Activated naive CD8-positive, alpha-beta T cell treated with anti-CD3 and anti-CD28 coated beads, Interleukin-2, amount 50 U/mL, for 16 hours (primary cell): Measurements from ENCODE around the gene SCAPER.
"Not testable (repeated sequence)": the region's sequence is repeated elsewhere in the genome, so short reads cannot be mapped to it uniquely, and the experiment has no call there.

ENCODE experiments used
- DNase-seq: peaks from one replicate; pipeline ENCODE4 v3.0.0-alpha.2; 2020; ENCODE audit warnings: low read depth, low spot score

Gene SCAPER

DNA sequence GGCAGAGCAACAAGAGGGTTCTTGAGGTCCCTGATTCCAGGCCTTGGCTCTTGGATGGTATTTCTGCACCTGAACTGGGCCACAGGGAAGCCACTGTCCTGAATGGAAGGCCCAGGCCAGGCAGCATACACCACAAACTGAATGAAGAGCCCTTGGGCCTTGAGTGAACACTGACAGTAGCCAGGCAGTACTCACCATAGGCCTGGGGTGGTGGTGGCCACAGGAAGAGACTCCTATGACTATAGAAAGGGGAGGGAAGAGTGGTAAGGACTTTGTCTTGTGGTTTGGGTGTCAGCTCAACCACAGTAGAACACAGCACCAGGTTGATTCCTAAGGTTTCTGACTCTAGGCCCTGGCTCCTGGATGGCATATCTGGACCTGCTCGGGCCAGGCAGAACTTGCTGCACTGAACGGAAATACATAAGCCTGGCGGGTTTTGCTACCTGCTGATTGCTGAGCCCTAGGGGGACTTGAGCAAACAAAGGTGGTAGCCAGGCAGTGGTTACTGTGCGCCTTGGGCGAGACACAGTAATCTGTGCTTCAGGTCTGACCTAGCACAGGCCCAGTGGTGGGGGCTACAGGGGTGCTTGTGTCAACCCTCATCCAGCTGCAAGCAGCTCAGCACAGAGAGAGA, 327.1 kb downstream of the SCAPER start:
- no peak for DNase-seq

GRCh38 chr15:76576523-76577279, 328.4 kb downstream of the SCAPER start:
- DNase-seq: no peak

GRCh38 chr15:76575679-76576078, 329.5 kb downstream of the SCAPER start:
- DNase-seq: no peak

DNA sequence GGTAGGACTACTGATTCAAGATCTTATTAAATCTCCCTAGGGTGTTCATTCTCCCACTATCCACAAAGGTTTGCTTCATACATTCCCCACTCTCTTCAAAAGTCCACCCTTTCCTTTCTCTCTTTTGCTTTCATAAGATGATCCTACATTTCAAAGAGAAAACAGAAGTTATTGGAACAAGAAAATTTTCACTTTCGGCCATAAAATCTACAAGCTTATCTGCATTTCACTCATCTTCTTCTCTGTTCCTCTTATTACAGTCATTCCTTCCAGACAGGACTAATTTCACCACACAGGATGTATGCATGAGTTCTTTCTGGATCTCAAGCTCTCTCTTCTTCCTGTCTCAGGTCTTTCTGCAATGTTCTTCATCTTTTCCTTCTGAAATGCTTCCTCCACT, 329.9 kb downstream of the SCAPER start:
- no peak for DNase-seq

DNA sequence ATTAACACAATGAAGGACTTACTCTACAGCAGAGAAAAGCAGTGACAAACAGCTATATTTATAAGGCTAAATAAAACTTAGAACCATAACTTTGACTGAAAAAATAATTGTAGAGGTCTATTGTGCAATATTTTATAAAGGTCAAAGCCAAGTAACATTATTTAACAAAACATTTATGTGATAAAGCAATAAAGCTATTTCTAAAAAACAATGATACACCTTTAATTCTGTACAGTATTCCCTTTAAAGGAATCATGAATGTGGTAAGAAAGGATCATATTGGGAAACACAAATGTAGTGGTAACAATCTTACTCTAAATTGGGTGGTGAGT, 332.2 kb downstream of the SCAPER start:
- no peak for DNase-seq

DNA sequence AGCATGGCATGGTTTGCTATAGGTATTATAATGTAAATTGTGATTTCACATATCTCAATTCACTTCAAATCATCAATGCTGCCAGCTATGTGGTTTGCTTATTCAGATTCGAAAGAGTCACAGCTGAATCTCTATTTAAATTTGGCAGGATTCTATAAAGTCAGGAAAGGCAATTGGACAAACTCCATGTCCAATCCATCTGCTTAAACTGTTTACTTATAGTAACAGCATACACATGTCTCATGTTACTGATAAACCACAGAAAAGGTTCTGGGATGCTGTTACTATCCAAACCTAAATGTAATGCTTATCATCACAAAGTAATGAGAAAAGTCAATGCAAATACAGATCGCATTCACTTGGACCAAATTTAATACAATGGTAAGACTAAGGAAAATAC, 338.9 kb downstream of the SCAPER start:
- DNase-seq: no peak

DNA sequence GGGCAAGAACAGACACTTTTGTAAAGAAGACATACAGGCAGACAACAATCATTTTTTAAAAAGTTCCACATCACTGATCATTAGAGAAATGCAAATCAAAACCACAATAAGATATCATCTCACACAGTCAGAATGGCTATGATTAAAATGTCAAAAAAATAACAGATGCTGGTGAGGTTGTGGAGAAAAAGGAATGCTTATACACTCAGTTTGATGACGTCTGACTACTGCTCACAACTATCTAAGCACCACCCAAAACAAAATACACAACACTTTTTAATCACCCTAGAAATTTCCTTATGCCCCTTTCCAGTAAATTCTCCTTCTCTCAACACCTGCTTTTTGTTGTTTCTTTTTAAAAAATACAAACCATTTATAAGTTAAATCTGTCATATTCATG, 339.8 kb downstream of the SCAPER start:
- DNase-seq: no peak

DNA sequence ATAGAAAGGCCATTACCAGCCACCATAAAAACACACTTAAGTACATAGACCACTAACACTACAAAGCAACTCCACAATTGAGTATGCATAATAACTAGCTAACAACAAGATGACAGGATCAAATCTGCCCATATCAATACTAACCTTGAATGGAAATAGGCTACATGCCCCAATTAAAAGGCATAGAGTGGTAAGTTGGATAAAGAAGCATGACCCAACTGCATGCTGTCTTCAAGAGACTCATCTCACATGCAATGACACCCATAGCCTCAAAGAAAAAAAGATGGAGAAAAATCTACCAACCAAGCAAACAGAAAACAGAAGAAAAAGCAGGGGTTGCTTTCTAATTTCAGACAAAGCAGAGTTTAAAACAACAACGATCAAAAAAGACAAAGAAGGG, 349.9 kb downstream of the SCAPER start:
- no peak for DNase-seq

- no peak for DNase-seq
Observed at GRCh38 chr15:76553564-76553963, 351.6 kb downstream of the SCAPER start.

DNA sequence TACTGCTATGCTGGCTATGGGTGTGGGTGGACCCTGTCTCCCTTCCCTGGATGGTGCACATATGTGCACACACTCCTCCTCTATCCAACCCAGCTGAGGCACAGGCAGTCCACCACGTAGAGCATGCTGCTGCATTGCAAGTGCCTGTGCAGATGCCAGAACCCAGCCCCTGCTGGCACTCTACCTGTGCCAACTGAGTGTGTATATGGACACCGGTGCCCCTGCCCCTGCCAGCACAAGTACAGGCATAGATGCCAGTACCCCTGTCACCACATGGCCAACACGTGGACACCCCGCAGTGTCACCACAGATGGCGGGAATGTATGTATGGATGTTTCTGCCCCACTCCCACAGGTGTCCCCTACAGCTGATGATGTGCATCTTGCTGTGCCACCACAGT, 352.0 kb downstream of the SCAPER start:
- no peak for DNase-seq

DNA sequence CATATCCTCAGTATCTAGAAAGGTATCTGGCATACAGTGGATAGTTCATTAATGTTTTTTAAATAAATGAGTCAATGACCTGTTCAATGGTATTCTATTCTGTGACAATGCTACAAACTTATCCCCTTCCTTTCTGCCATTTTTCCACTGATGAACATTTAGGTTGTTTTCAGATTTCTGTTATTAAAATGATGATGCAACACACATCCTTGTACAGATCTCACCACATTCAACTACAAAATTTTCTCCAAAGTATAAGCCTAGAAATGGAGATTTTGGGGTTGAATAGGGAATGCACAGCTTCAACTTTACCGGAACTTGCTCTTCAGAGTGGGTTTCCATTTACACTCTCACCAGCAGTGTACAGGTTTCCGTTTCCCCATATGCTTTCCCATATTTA, 358.3 kb downstream of the SCAPER start:
- DNase-seq: no peak

- DNase-seq: no peak
Observed at GRCh38 chr15:76533995-76534394, 371.1 kb downstream of the SCAPER start.

GRCh38 chr15:76533060-76533820, 371.9 kb downstream of the SCAPER start:
- no peak for DNase-seq

- DNase-seq: no peak
Observed at GRCh38 chr15:76529911-76530310, 375.2 kb downstream of the SCAPER start.

- no peak for DNase-seq
Observed at GRCh38 chr15:76526111-76526510, 379.0 kb downstream of the SCAPER start.

- no peak for DNase-seq
Observed at GRCh38 chr15:76517910-76518309, 387.2 kb downstream of the SCAPER start.

DNA sequence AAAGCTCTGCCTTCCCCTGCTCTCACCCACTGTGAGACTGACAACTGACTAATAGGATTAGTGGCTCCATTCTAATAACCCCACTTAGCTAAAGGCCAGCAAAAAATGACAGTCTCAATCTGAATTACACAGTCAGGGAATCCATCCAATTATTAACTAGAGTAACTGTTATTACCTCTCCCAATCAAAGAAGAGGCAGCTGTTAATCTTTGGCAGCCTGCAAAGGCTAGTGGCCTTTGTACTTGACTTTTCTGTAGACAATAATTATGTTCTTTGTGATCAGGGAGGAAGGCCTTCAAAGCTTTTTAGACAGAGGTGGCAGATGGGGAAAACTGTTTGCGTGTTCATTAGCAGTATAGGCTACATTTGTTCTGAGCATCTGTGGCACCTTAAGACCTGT, 390.9 kb downstream of the SCAPER start:
- no peak for DNase-seq

GRCh38 chr15:76512971-76513370, 392.2 kb downstream of the SCAPER start:
- no peak for DNase-seq

- not testable (repeated sequence) for DNase-seq
Observed at GRCh38 chr15:76510663-76511062, 394.5 kb downstream of the SCAPER start.

DNA sequence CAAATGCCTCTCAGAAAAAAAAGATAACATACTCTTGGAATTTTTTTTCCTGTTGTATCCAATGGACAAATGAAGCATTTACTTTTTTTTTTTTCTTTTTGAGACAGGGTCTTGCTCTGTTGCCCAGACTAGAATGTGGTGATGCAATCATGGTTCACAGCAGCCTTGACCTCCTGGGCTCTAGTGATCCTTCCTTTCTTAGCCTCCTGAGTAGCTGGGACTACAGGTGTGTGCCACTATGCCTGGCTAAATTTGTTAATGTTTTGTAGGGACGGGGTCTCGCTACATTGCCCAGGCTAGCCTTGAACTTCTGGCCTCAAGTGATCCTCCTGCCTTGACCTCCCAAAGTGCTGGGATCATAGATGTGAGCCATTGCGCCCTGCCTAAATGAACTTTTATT, 401.3 kb downstream of the SCAPER start:
- no peak for DNase-seq

DNA sequence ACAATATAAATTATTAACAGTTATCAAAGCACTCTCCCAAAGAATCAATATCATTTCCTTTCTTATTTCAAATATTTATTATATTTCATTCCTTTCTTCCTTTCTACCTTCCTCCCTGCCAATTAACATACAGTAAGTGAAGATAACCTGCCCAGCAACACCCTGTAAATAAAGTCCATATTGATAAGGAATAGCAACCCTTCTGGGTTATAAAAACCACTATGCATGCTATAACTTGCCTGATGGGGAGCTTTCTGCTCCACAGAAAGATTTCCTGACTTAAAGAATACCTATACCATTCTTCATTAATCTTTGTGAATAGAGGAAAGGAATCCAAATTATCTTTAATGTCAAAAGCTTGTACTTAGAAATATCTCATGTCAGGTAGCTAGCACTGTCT, 402.0 kb downstream of the SCAPER start:
- no peak for DNase-seq

DNA sequence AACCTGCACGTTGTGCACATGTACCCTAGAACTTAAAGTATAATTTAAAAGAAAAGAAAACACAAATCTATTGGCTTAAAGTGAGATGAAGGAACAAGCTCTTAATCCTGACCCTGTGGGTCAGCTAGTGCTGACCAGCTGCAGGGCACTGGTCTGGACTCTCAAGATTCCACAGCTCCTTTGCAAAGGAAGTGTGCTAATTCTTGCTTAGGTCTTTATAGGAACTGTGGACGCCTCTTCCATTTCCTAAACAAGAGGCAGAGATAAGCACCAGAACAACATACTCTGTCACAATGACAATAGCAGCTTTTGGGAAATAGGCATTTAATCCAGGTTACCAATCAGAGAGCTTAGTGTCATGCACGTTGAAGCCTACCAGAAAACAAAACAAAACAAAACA, 402.5 kb downstream of the SCAPER start:
- DNase-seq: no peak

- not testable (repeated sequence) for DNase-seq
Observed at GRCh38 chr15:76502185-76502584, 403.0 kb downstream of the SCAPER start.
